NCI-H1092 treated with DMSO at 0.1 percent for 48 hours (cell line): ENCODE results near the gene PLA2G1B.

Experiments used
- DNase-seq: peaks from one replicate; lab custom pipeline; 2025; lab: John Stamatoyannopoulos, UW

PLA2G1B gene

GRCh38 chr12:120327593-120327992, at the start of gene PLA2G1B:
PLA2G1B (minus strand) TSS chr12:120327779; CDS start chr12:120327753, 26 bp downstream.
- DNase-seq: no peak

GRCh38 chr12:120376934-120377572, 49.5 kb upstream of the PLA2G1B start:
- DNase-seq: no peak

- no peak for DNase-seq
These were observed 48.8 kb upstream of the PLA2G1B start for GRCh38 chr12:120376416-120376815.

- DNase-seq: no peak
These were observed 48.4 kb upstream of the PLA2G1B start for GRCh38 chr12:120376009-120376408.

GRCh38 chr12:120373683-120374082, 46.1 kb upstream of the PLA2G1B start:
- no peak for DNase-seq

GRCh38 chr12:120370343-120371243, 43.0 kb upstream of the PLA2G1B start:
- no peak for DNase-seq

- DNase-seq: no peak
These were observed 42.2 kb upstream of the PLA2G1B start for GRCh38 chr12:120369603-120370342.

GRCh38 chr12:120368789-120369602, 41.4 kb upstream of the PLA2G1B start, which contains the start of gene MSI1:
MSI1 (minus strand) TSS chr12:120369164; CDS start chr12:120369091, 73 bp downstream.
- DNase-seq: no peak

GRCh38 chr12:120367924-120368788, 40.6 kb upstream of the PLA2G1B start:
- no peak for DNase-seq

- DNase-seq: peak; percentile 8
These were observed 39.8 kb upstream of the PLA2G1B start for GRCh38 chr12:120367233-120367923.

GRCh38 chr12:120366845-120367232, 39.3 kb upstream of the PLA2G1B start:
- no peak for DNase-seq

- no peak for DNase-seq
These were observed 38.7 kb upstream of the PLA2G1B start for GRCh38 chr12:120366341-120366705.

- DNase-seq: no peak
These were observed 38.2 kb upstream of the PLA2G1B start for GRCh38 chr12:120365675-120366340.

- DNase-seq: no peak
These were observed 36.9 kb upstream of the PLA2G1B start for GRCh38 chr12:120364487-120364886.

GRCh38 chr12:120363274-120363855, 35.8 kb upstream of the PLA2G1B start:
- DNase-seq: peak; percentile 39

GRCh38 chr12:120362516-120363273, 35.1 kb upstream of the PLA2G1B start:
- peak; percentile 36 for DNase-seq

- peak; percentile 89 for DNase-seq
These were observed 34.1 kb upstream of the PLA2G1B start for GRCh38 chr12:120361506-120362208.

- no peak for DNase-seq
These were observed 31.5 kb upstream of the PLA2G1B start for GRCh38 chr12:120359128-120359527.
